IMR-90 (cell line): Measurements from ENCODE around the gene NR1I3. TPM values are rescaled to one million over a fixed set of nuclear protein-coding genes. Genes with fewer than 3 reads are reported as not detected.

Experiments used
- ATAC-seq: fragments of 200-7000 bp; cut with Tn5 transposase; 2 replicates; pipeline ENCODE4 v1.9.1; 2020; ENCODE audit warnings: low read depth, mild to moderate bottlenecking, moderate library complexity
- BruUV-seq: library from RNA; stranded (reverse); fragments of 400-500 nt; replicated peaks from 2 replicates; lab custom pipeline; 2021; lab: Mats Ljungman, UMichigan
- CTCF ChIA-PET: fragments of 300-600 bp; formaldehyde crosslinking; extraction: SDS; loops from one replicate; lab custom pipeline; 2021; ENCODE audit warnings: antibody characterized with exemption; lab: Yijun Ruan, JAX
- POLR2A ChIA-PET: fragments of 300-600 bp; sonication (Branson Sonifier 250); formaldehyde crosslinking; loops from one replicate; lab custom pipeline; 2022; ENCODE audit warnings: antibody characterized with exemption; ENCODE audit not compliant: unreplicated experiment; lab: Charles Lee
- DNase-seq: peaks from one replicate; pipeline ENCODE4 v3.0.0; 2013
- H2AFZ ChIP-seq: replicated peaks from 2 replicates; pipeline ENCODE3; 2013; ENCODE audit warnings: low read length, mild to moderate bottlenecking; ENCODE audit not compliant: poor library complexity
- H2AK5ac ChIP-seq: 2 replicates; pipeline ENCODE4 v1.6.1; 2013; ENCODE audit warnings: low read depth, low read length, inconsistent platforms
- H2AK9ac ChIP-seq: replicated peaks from 2 replicates; pipeline ENCODE3; 2013; ENCODE audit warnings: mild to moderate bottlenecking, low read depth, low read length, moderate library complexity; ENCODE audit not compliant: poor library complexity
- H2BK120ac ChIP-seq: 2 replicates; pipeline ENCODE4 v1.6.1; 2013; ENCODE audit warnings: low read depth, low read length, inconsistent platforms
- H2BK15ac ChIP-seq: 3 replicates; pipeline ENCODE4 v1.6.1; 2013; ENCODE audit warnings: low read depth, low read length, inconsistent platforms
- H2BK20ac ChIP-seq: 2 replicates; pipeline ENCODE4 v1.6.1; 2013; ENCODE audit warnings: low read depth, mild to moderate bottlenecking, inconsistent platforms, low read length, moderate library complexity
- H2BK5ac ChIP-seq: 2 replicates; pipeline ENCODE4 v1.6.1; 2013; ENCODE audit warnings: mild to moderate bottlenecking, low read depth, low read length, inconsistent platforms; ENCODE audit not compliant: poor library complexity, severe bottlenecking
- H3K14ac ChIP-seq: replicated peaks from 2 replicates; pipeline ENCODE4 v1.6.1; 2013; ENCODE audit warnings: low read depth, low read length, inconsistent platforms
- H3K18ac ChIP-seq: 2 replicates; pipeline ENCODE4 v1.6.1; 2013; ENCODE audit warnings: low read depth, low read length, control low read depth
- H3K23ac ChIP-seq: 2 replicates; pipeline ENCODE4 v1.6.1; 2013; ENCODE audit warnings: low read depth, low read length, inconsistent platforms
- H3K27ac ChIP-seq: 2 replicates; pipeline ENCODE4 v1.5.1; 2013; ENCODE audit warnings: mild to moderate bottlenecking, control low read depth, low read length; ENCODE audit not compliant: insufficient read depth
- H3K27me3 ChIP-seq: 2 replicates; pipeline ENCODE4 v1.6.1; 2013; ENCODE audit warnings: low read length; ENCODE audit not compliant: control insufficient read depth, insufficient read depth
- H3K36me3 ChIP-seq: 2 replicates; pipeline ENCODE4 v1.6.1; 2013; ENCODE audit warnings: low read length, mixed read lengths; ENCODE audit not compliant: control insufficient read depth, insufficient read depth
- H3K4ac ChIP-seq: 2 replicates; pipeline ENCODE4 v1.6.1; 2013; ENCODE audit warnings: low read depth, low read length, inconsistent platforms
- H3K4me1 ChIP-seq: 2 replicates; pipeline ENCODE4 v1.6.1; 2013; ENCODE audit warnings: low read length, mixed read lengths; ENCODE audit not compliant: control insufficient read depth, insufficient read depth
- H3K4me2 ChIP-seq: 2 replicates; pipeline ENCODE4 v1.6.1; 2013; ENCODE audit warnings: low read depth, mild to moderate bottlenecking, control low read depth, low read length, moderate library complexity
- H3K4me3 ChIP-seq: 2 replicates; pipeline ENCODE4 v1.5.1; 2013; ENCODE audit warnings: low read depth, mild to moderate bottlenecking, control low read depth, low read length, moderate library complexity; ENCODE audit not compliant: insufficient read depth
- H3K56ac ChIP-seq: 2 replicates; pipeline ENCODE4 v1.6.1; 2013; ENCODE audit warnings: low read length, inconsistent platforms; ENCODE audit not compliant: insufficient read depth; ENCODE audit errors: extremely low read depth
- H3K79me1 ChIP-seq, 2 experiments: 2 replicates each; pipeline ENCODE4 v1.6.1; 2013; ENCODE audit warnings: low read length in 2 of 2, inconsistent platforms in 1 of 2, low read depth in 1 of 2
- H3K9ac ChIP-seq: 2 replicates; pipeline ENCODE4 v1.6.1; 2013; ENCODE audit warnings: low read depth, low read length, control low read depth
- H3K9me1 ChIP-seq: 2 replicates; pipeline ENCODE4 v1.6.1; 2013; ENCODE audit warnings: low read length, inconsistent platforms; ENCODE audit not compliant: insufficient read depth
- H3K9me3 ChIP-seq: 2 replicates; pipeline ENCODE4 v1.6.1; 2013; ENCODE audit warnings: low read length; ENCODE audit not compliant: control insufficient read depth, insufficient read depth
- H4K20me1 ChIP-seq: 2 replicates; pipeline ENCODE4 v1.6.1; 2013; ENCODE audit warnings: low read length, inconsistent platforms; ENCODE audit not compliant: insufficient read depth
- H4K5ac ChIP-seq: 2 replicates; pipeline ENCODE4 v1.6.1; 2013; ENCODE audit warnings: mild to moderate bottlenecking, low read depth, low read length, control low read depth
- H4K8ac ChIP-seq, 2 experiments: 2 replicates each; pipeline ENCODE4 v1.6.1; 2013; ENCODE audit warnings: low read depth in 2 of 2, low read length in 2 of 2, control low read depth in 1 of 2, inconsistent platforms in 1 of 2
- H4K91ac ChIP-seq: 2 replicates; pipeline ENCODE4 v1.6.1; 2013; ENCODE audit warnings: low read depth, low read length, inconsistent platforms; ENCODE audit not compliant: insufficient read depth
- MAZ ChIP-seq: IDR thresholded peaks from 2 replicates; pipeline ENCODE4 v1.6.1; 2012; ENCODE audit warnings: low read depth, mild to moderate bottlenecking, low read length, improper control_type of control experiment, moderate library complexity, borderline replicate concordance
- NFE2L2 ChIP-seq: fragments of 150-350 bp; IDR thresholded peaks from 2 replicates; pipeline ENCODE4 v1.6.1; 2016; ENCODE audit warnings: low read depth, mild to moderate bottlenecking, low read length
- RAD21 ChIP-seq: IDR thresholded peaks from 2 replicates; pipeline ENCODE4 v1.6.1; 2012; ENCODE audit warnings: low read length, improper control_type of control experiment
- RCOR1 ChIP-seq: IDR thresholded peaks from 2 replicates; pipeline ENCODE4 v1.6.1; 2012; ENCODE audit warnings: mild to moderate bottlenecking, low read length, improper control_type of control experiment; ENCODE audit not compliant: insufficient replicate concordance
- SMC3 ChIP-seq: fragments of 150-350 bp; IDR thresholded peaks from 2 replicates; pipeline ENCODE4 v1.6.1; 2016; ENCODE audit warnings: low read depth, mild to moderate bottlenecking, antibody characterized with exemption, low read length, moderate library complexity
- WGBS, 2 experiments: methylation state at CpG; one replicate each; pipeline versions ENCODE4 v1.1.5 to v1.1.7; 2013; ENCODE audit warnings: missing lambda C conversion rate in 2 of 2; ENCODE audit not compliant: insufficient read length in 1 of 2; ENCODE audit errors: extremely low coverage in 2 of 2; 5-methylcytosine and 5-hydroxymethylcytosine counted together
- dilution Hi-C: fragments of 300-500 bp; cut with HindIII; formaldehyde crosslinking; loops from one replicate; pipeline ENCODE4 v1.14.3; 2018; ENCODE audit warnings: low sequenced_read_pairs; ENCODE audit not compliant: unreplicated experiment
- in situ Hi-C: fragments of 300-500 bp; cut with MboI; formaldehyde crosslinking; loops from 3 replicates; pipeline ENCODE4 v1.14.3; 2019; ENCODE audit warnings: low sequenced_read_pairs, inconsistent platforms, mixed read lengths
- intact Hi-C: fragments of 100-400 bp; cut with micrococcal nuclease; formaldehyde crosslinking; loops from 2 replicates; pipeline ENCODE4 v1.10.0; 2022
- polyA plus RNA-seq, 3 experiments: library from polyadenylated mRNA; depleted of rRNA; stranded (reverse); fragments of >200 nt; gene quantifications; 2 replicates each; pipeline ENCODE4 v1.2.3, GENCODE V29; 2012; ENCODE audit warnings: low replicate concordance in 1 of 3
- total RNA-seq: library from RNA; depleted of rRNA; stranded (reverse); fragments of >200 nt; gene quantifications from 2 replicates; pipeline ENCODE4 v1.2.3, GENCODE V29; 2012
- TF ChIP-seq, protein P1 (sequence below): conservative IDR thresholded peaks from 2 replicates; pipeline ENCODE4 v1.5.1; 2012; ENCODE audit warnings: mild to moderate bottlenecking, low read depth, low read length, improper control_type of control experiment

NR1I3 gene
- total and polyA plus RNA-seq, 2 of the 4 experiments (the other 2 are of a cell fraction): not detected

GRCh38 chr1:161192476-161193465, 45.2 kb downstream of the NR1I3 start:
- BruUV-seq: no TSS peak
- no peak overlapping the region for H2BK20ac ChIP-seq
- in situ Hi-C loops (no loop called here), dilution Hi-C loops (no loop called here), intact Hi-C loops (loop anchor here (1.0 kb wide), 3 partner anchors 33 to 190 kb away; no protein-coding TSS in a partner anchor)
- H3K4me3 ChIP-seq: no peak overlapping the region
- H2BK15ac ChIP-seq: no peak overlapping the region
- peaks cover 11% of the 10 kb centered on the region for H3K4me1 ChIP-seq
- no peak for TF ChIP-seq RCOR1
- TF ChIP-seq RAD21: peak; percentile 80
- TF ChIP-seq NFE2L2: no peak
- TF ChIP-seq SMC3: peak; percentile 71
- TF ChIP-seq, protein P1, sequence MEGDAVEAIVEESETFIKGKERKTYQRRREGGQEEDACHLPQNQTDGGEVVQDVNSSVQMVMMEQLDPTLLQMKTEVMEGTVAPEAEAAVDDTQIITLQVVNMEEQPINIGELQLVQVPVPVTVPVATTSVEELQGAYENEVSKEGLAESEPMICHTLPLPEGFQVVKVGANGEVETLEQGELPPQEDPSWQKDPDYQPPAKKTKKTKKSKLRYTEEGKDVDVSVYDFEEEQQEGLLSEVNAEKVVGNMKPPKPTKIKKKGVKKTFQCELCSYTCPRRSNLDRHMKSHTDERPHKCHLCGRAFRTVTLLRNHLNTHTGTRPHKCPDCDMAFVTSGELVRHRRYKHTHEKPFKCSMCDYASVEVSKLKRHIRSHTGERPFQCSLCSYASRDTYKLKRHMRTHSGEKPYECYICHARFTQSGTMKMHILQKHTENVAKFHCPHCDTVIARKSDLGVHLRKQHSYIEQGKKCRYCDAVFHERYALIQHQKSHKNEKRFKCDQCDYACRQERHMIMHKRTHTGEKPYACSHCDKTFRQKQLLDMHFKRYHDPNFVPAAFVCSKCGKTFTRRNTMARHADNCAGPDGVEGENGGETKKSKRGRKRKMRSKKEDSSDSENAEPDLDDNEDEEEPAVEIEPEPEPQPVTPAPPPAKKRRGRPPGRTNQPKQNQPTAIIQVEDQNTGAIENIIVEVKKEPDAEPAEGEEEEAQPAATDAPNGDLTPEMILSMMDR: peak; percentile 91
- peak; percentile 66; the same call in 1 of the 2 replicates for TF ChIP-seq MAZ
- no peak overlapping the region for H2BK120ac ChIP-seq
- H4K5ac ChIP-seq: peak overlapping the region; percentile 5; the same call in 1 of the 2 replicates
- no peak overlapping the region for H4K91ac ChIP-seq
- no peak overlapping the region for H3K23ac ChIP-seq
- no peaks in the 10 kb centered on the region for H3K36me3 ChIP-seq
- no peaks in the 10 kb centered on the region; a peak in 1 of 4 replicates for H3K79me1 ChIP-seq
- H3K9me1 ChIP-seq: peaks cover 9% of the 10 kb centered on the region; the same call in 1 of the 2 replicates
- H2AK9ac ChIP-seq: peak overlapping the region; percentile 77
- peak overlapping the region; percentile 83 for H2AFZ ChIP-seq
- H3K9ac ChIP-seq: no peak overlapping the region
- peak overlapping the region in 1 of 2 experiments; percentile 69; a peak in 1 of 4 replicates for H4K8ac ChIP-seq
- no peak overlapping the region for H3K27ac ChIP-seq
- no peaks in the 10 kb centered on the region for H4K20me1 ChIP-seq
- no peak overlapping the region for H2BK5ac ChIP-seq
- no peak overlapping the region for H3K4me2 ChIP-seq
- CTCF ChIA-PET: interaction anchor here (1.0 to 1.6 kb wide), 5 partner anchors 10 to 99 kb away, joined by 3 to 8 read pairs (median 5); partner anchors contain the start of genes NDUFS2 and TOMM40L
- no peaks in the 10 kb centered on the region for H3K9me3 ChIP-seq
- H3K27me3 ChIP-seq: no peaks in the 10 kb centered on the region
- H3K14ac ChIP-seq: no peak overlapping the region
- no peak overlapping the region for H3K18ac ChIP-seq
- DNase-seq (peak; percentile 65), ATAC-seq (peak; percentile 92)
- H3K4ac ChIP-seq: no peak overlapping the region
- H3K56ac ChIP-seq: no peak overlapping the region
- POLR2A ChIA-PET: no interaction called here
- no peak overlapping the region for H2AK5ac ChIP-seq
- WGBS, 2 experiments: 37% methylated on average over 3 of the region's 15 CpGs; no CpG with 5 or more reads in 1 of the 2 experiments
